Measurements from ENCODE around the gene AP3B1. TPM values are rescaled to one million over a fixed set of nuclear protein-coding genes. Genes with fewer than 3 reads are reported as not detected.

AP3B1 gene
- total and polyA plus RNA-seq, 2 donors (not counting 3 experiments of a cell fraction or from before 2014, with no cell fraction given), result 31.6 to 46.7 TPM

- Histone ChIP-seq H3K4me1 (ENCODE audit: control insufficient read depth, extremely low read depth, insufficient read depth, low read length) (no peaks in the 10 kb centered on the region), H3K27ac (ENCODE audit: insufficient read depth, low read depth, low read length) (no peak overlapping the region), H3K9ac (replicated peaks; ENCODE audit: extremely low read depth, insufficient read depth, low read length) (no peak overlapping the region), H3K9me1 (replicated peaks; ENCODE audit: control insufficient read depth, extremely low read depth, insufficient read depth, low read length) (no peaks in the 10 kb centered on the region), H3K79me2 (ENCODE audit: control insufficient read depth, insufficient read depth, low read length) (peaks cover 13% of the 10 kb centered on the region), H3K4me2 (ENCODE audit: insufficient read depth, low read length) (no peak overlapping the region), H3K4me3 (replicated peaks in 1 of 3; ENCODE audit: insufficient read depth in 1 of 3, low read depth in 1 of 3, low read length in 3 of 3) (no peak overlapping the region), H4K20me1 (replicated peaks; ENCODE audit: control insufficient read depth, extremely low read depth, insufficient read depth, low read length) (no peaks in the 10 kb centered on the region), H3K27me3 (ENCODE audit: control insufficient read depth in 2 of 2, insufficient read depth in 2 of 2, low read length in 2 of 2) (no peaks in the 10 kb centered on the region), H3K36me3 (ENCODE audit: control insufficient read depth in 2 of 2, extremely low read depth in 1 of 2, insufficient read depth in 2 of 2, low read length in 2 of 2) (no peaks in the 10 kb centered on the region), H2AFZ (ENCODE audit: low read depth, low read length) (no peak overlapping the region), H3K9me3 (replicated peaks; ENCODE audit: control insufficient read depth, insufficient read depth, low read length) (no peaks in the 10 kb centered on the region)
- BruUV-seq (replicated peaks), result no TSS peak
- POLR2A ChIA-PET, result no interaction called here
- intact Hi-C loops (cut with micrococcal nuclease), result no loop called here
- no peak for TF ChIP-seq POLR2A (IDR thresholded peaks at IDR 0.05; ENCODE audit: low read depth, low read length)
- dilution Hi-C loops (cut with MboI; ENCODE audit: extremely low pct_ligation_motif_present, low sequenced_read_pairs), result no loop called here
- FAIRE-seq (no peak), DNase-seq (ENCODE audit: low read depth, low spot score) (no peak)
- CTCF ChIA-PET, result no interaction called here
These were observed 42.7 kb downstream of the AP3B1 start for GRCh38 chr5:78251663-78252284.

- BruUV-seq (replicated peaks), result no TSS peak
- Histone ChIP-seq H2AFZ (ENCODE audit: low read depth, low read length) (no peak overlapping the region), H3K4me2 (ENCODE audit: insufficient read depth, low read length) (no peak overlapping the region), H3K4me1 (ENCODE audit: control insufficient read depth, extremely low read depth, insufficient read depth, low read length) (peaks cover 13% of the 10 kb centered on the region), H3K4me3 (replicated peaks in 1 of 3; ENCODE audit: insufficient read depth in 1 of 3, low read depth in 1 of 3, low read length in 3 of 3) (no peak overlapping the region), H3K79me2 (ENCODE audit: control insufficient read depth, insufficient read depth, low read length) (peaks cover 4% of the 10 kb centered on the region), H3K27me3 (ENCODE audit: control insufficient read depth in 2 of 2, insufficient read depth in 2 of 2, low read length in 2 of 2) (no peaks in the 10 kb centered on the region), H3K9ac (replicated peaks; ENCODE audit: extremely low read depth, insufficient read depth, low read length) (no peak overlapping the region), H3K9me1 (replicated peaks; ENCODE audit: control insufficient read depth, extremely low read depth, insufficient read depth, low read length) (no peaks in the 10 kb centered on the region), H3K36me3 (ENCODE audit: control insufficient read depth in 2 of 2, extremely low read depth in 1 of 2, insufficient read depth in 2 of 2, low read length in 2 of 2) (no peaks in the 10 kb centered on the region), H3K9me3 (replicated peaks; ENCODE audit: control insufficient read depth, insufficient read depth, low read length) (no peaks in the 10 kb centered on the region), H3K27ac (ENCODE audit: insufficient read depth, low read depth, low read length) (no peak overlapping the region), H4K20me1 (replicated peaks; ENCODE audit: control insufficient read depth, extremely low read depth, insufficient read depth, low read length) (no peaks in the 10 kb centered on the region)
- DNase-seq (ENCODE audit: low read depth, low spot score), result no peak
- CTCF ChIA-PET, result interaction anchor here (1.5 kb wide), 1 partner anchor 10 kb away, joined by 5 read pairs; no protein-coding TSS in a partner anchor
- TF ChIP-seq GATA2 (IDR thresholded peaks at IDR 0.05; ENCODE audit: insufficient read depth, insufficient read length, low read depth, low read length), result no peak
- TF ChIP-seq FOS (IDR thresholded peaks at IDR 0.05; ENCODE audit: borderline replicate concordance, insufficient read depth, low read length), result no peak
- TF ChIP-seq POLR2AphosphoS5 (IDR thresholded peaks at IDR 0.05; ENCODE audit: insufficient read depth, low read depth, low read length), result no peak
- no peak for TF ChIP-seq MYC (IDR thresholded peaks at IDR 0.05; ENCODE audit: low read depth, low read length)
- TF ChIP-seq MAX (IDR thresholded peaks at IDR 0.05; ENCODE audit: insufficient read depth, insufficient read length), result no peak
- TF ChIP-seq JUN (IDR thresholded peaks at IDR 0.05; ENCODE audit: borderline replicate concordance, insufficient read depth, insufficient read length, low read depth), result no peak
- no peak for TF ChIP-seq EZH2 (IDR thresholded peaks at IDR 0.05; ENCODE audit: borderline replicate concordance, low read depth, low read length, severe bottlenecking)
- TF ChIP-seq POLR2A (IDR thresholded peaks at IDR 0.05; ENCODE audit: low read depth, low read length), result no peak
- no peak for TF ChIP-seq CTCF (IDR thresholded peaks at IDR 0.05; ENCODE audit: extremely low read depth in 1 of 2, insufficient read depth in 1 of 2, low read depth in 1 of 2, low read length in 2 of 2)
- POLR2A ChIA-PET, result no interaction called here
- FAIRE-seq, result no peak
- dilution Hi-C loops (cut with MboI; ENCODE audit: extremely low pct_ligation_motif_present, low sequenced_read_pairs), result no loop called here
- intact Hi-C loops (cut with micrococcal nuclease), result no loop called here
These were observed 49.4 kb downstream of the AP3B1 start for GRCh38 chr5:78245136-78245535.

Measured in endothelial cell of umbilical vein (primary cell).